Embryonic facial prominence (tissue), 1 donor: Measurements from ENCODE around the gene TLR8.
"Not testable (repeated sequence)": the region's sequence is repeated elsewhere in the genome, so short reads cannot be mapped to it uniquely, and the experiment has no call there.

Source experiments
- DNase-seq: peaks from one replicate; pipeline ENCODE4 v3.0.0-alpha.2; 2016; ENCODE audit errors: extremely low spot score

The TLR8 gene

DNA sequence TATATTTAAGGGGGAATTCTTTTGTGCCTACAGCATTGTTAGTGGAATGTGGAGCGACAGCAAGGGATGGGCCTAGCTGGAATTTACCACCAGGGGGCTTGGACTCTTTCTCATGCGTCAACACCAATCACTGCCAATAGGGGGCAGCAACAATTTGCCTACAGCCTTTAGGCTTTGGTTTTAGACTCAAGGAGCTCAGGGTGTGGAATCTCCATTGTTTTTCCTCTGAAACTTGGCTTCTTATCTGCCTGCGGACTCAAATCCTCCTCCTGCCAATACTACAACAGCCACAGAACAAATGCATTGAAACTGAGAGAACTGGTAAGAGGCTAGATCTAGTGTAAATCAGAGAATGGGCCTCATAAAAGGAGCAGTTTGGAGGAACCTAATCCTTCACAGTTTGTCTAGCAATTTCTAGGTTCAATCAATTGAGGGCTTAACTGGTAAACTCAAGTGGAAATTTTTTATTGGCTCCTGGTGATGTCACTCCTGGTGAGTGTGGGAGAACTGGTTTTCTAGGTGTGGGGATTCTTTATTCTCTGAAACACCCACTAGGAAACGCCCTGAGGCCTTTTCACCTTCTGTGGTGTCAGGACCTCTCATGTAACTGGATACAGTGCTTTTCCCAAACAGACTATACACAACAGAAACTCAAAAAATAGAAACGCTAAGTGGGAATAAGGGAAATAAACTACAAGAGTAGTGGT, 40.6 kb downstream of the TLR8 start:
- DNase-seq: no peak

DNA sequence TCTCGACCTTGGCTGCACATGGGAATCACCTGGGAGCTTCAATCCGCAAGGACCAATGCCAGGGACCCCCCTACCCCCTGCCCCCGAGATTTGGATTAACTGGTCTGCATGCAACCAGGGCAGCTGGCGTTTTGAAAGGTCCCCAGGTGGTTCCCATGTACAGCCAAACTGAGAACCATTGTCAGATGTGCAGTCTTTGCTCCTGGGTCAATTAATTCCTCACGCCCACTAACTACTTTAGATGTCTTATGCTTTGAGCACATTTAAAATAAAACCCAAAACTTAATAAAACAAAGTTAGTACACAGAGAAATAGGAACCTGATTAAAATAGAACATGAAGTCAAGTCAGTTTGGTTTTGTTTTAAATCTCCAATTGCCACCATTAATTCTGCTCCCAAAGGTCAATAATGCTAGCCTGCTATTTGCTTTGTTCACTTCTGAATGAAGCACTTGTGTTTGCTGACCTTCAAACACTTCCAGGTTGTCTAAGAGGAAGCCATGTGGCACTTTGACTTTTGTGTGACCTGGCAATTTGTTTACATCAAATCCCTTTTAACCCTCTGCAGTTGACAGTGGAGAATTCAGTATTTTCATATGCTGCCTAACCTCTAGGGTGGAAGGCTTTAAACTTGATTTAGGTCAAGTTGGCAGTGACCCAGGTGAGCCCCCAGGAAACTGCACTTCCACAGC, 41.3 kb downstream of the TLR8 start:
- DNase-seq: no peak

DNA sequence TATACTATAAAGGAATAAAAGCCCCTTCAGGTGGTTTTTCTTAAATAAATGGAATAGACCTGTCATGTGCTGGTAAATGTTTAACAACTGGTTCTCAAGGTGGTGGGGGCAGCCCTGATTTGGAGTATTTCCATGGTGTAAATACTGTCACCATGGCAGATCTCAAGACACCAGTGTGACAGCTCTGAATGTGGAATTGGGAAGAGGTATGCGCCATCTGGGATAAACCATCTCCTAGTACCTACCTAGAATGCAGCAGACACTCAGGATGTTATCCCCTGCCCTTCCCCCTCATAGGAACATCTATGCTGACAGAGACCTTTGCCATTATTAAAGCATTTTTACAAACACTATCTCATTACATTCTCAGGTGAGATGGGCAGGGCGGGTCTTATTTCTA, 42.1 kb downstream of the TLR8 start:
- DNase-seq: no peak

DNA sequence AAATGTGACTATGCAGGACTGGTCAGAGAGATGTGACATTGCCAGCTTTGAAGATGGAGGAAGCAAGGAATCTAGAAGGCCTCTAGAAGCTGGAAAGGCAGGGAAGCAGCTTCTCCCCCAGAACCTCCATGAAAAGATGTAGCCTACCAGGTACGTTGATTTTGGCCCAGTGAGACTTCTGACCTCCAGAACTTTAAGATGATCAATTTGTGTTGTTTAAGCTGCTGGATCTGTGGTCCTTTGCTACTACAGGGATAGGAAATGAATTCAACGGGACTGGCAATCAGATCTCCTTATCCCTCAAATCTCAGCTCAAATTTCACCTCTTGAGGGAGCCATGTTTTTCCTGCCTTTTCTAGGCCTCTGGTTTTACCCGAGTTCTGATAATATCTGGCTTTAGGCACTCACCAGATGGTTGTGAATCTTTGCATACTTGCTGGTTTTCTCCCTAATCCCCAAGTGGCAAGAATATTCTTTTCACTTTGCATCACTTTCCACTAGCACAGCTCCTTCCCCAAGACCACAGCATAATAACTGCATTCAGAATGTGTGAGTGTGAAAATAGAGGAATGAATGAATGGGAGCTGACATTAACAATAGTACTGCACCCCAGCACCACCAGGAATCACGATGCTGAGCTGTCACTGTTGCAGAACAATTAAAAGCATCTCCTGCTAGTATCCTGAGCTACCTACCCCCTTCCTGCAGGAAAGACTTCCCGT, 42.9 kb downstream of the TLR8 start:
- no peak for DNase-seq

DNA sequence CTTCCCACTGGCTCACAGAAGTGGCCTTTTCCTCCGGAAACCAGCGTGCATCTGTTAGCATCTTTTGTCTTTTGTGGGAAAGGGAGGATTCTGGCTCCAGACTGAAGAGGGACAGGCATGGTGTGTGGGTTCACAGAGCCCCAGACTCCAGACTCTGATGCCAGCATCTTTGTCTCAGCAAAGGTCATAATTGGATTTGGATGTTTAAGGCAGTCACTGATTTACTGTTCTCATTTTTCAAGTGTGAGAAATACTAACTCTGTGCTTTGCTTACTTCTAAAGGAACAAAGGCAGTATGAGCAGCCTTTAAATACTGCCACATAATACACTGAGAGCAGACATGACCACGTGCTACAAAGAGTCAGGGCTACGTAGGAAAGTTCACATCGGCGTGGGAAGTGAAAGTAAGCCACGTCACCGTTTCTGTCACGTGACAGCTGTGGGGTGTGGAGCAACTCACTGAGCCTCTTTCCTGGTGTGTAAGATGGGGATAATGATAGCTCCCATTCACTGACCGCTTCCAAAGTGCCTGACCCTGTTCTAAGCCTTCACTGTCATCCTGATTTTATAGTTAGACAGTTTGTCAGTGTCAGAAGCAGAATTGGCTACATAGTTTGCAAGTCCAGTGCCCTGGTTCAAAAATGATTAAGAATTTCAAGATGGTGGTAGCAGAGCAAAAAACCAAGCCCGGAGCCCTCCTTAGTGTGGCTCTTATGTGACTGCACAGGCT, 43.7 kb downstream of the TLR8 start:
- DNase-seq: no peak

DNA sequence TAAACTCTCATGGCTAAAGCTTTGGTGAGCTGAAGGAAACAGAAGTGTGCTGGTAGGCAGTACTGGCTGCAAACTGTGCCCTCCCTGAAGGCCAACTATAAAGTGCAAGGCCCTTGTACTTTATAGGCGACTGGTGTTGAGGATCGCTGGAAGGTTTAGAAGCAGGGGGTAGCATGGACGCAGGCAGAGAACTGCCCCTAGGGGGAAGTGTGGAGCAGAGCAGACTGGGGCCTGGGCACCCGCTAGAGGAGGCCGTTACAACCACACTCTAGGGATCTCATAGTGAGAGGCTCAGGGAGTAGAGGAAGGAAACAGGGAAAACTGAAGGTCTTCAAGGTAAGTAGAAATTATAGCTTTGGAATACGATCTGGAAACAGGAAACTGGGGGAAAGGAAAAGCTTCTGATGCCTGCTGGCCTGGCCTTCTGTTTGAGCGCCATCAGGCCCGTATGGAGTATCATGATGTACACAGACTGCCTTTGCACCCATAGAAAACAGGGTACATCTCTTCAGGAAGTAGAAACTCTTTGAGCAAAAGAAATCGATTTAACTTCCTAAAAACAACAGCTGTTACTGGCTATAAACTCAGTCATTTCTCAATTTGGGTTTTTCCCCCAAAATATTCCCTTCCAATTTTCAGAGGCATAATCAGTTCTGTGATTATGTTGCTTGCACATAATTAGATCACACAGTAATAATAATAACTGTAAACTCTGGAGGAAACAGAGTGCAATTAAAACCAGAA, 44.6 kb downstream of the TLR8 start:
- DNase-seq: no peak

DNA sequence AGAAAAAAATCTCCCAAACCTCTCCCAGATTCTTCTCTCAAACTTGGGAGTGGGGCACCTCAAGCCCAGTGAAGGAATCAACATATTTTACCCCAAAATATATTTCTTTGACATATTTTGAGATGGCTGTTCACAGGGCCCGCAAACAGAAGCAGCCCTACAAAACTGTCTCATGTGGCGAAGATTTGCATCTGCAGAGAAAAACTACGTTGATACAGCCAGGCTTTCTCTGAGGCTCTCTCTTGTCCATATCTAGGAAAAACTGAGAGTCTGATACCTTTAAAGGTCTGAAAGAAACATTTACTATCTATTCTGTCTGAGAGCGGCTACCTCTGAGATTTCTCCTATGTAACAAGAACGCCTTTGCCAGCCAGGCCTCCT, 45.2 kb downstream of the TLR8 start:
- no peak for DNase-seq

DNA sequence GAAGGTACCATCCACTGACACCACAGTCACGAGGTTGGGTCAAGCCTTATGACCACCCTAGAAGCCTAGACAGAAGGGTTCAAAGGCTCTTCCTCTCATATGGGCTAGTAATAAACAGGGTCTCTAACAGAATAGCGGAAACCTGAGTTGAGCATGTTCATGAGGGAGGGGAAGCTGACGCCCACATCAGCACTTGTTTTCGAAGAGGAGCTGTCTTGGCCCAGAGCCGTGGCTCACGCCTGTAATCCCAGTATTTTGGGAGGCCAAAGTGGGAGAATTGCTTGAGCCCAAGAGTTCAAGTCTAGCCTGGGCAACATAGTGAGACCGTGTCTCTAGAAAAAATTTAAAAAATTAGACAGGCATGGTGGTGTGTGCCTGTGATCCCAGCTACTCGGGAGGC, 47.0 kb downstream of the TLR8 start:
- no peak for DNase-seq

DNA sequence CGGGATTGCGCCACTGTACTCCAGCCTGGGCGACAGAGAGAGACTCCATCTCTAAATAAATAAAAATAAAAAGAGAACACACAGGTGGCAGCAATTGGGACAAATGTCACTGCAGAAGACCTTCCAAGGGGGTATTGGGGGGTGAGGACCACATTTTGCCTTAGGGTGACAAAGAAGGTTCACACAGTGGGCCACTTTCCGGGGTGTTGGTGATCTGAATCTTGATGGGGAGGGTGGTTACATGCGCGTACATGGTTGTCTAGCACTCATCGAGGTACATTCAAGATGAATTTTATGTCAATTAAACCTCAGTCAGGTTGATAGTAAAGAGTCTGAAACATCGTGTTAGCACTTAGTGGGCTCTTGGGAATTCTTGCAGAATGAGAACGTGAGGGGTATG, 48.0 kb downstream of the TLR8 start:
- DNase-seq: no peak

DNA sequence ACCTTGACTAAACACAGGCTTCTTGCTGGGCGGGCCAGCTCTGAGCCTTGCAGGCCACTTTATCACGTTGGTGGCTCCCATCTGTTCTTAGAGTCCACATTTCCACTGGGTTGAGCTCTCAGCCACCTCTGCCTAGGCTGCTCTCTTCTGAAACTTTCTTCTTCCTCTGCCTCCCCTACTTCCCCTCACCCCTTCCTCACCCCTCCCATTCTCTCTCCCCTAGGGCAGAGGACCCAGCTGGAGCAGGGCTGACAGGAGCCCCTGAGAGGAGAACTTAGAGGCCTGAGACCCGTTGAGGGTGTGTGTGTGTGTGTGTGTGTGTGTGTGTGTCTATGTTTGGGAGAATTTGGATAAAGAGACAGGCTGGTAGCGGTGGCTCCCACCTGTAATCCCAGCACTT, 48.6 kb downstream of the TLR8 start:
- no peak for DNase-seq

DNA sequence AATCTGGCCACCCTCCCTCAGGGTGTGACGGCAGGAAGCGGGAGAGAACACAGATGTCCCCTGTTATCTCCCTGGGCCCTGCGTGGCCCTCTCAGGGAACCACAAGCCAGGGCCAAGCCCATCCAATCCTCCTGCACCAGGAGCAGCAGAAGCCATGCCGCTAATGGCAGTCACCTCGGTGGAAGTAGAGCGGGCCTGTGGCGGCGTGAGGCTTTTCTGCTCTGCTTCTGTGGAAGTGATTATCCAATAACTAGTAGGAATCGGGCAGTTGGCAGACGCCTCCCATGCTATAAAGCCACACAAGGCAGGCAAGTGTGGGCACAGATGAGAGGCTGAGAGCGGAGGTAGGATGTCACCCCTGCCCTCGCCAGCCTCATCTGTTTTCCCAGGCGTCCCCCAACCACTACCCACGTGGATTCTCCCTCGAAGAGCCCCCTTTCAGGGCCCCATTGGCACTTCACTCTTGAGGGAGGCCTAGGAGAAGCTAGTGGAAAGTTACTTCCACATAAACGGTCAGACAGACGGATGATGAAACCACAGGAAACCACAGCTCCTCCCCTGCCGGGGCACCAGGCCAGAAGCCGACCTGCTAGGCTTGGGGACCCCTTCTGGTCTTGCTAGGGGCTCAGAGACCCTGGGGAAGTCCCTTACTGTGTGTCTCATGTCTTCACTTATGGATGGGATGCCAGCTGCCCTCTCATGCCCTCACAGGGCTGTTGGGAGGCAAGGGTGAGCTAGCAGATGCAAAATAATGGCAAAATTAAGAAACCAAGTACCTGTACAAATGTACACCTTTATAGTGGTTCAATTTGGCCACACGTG, 49.7 kb downstream of the TLR8 start:
- no peak for DNase-seq

DNA sequence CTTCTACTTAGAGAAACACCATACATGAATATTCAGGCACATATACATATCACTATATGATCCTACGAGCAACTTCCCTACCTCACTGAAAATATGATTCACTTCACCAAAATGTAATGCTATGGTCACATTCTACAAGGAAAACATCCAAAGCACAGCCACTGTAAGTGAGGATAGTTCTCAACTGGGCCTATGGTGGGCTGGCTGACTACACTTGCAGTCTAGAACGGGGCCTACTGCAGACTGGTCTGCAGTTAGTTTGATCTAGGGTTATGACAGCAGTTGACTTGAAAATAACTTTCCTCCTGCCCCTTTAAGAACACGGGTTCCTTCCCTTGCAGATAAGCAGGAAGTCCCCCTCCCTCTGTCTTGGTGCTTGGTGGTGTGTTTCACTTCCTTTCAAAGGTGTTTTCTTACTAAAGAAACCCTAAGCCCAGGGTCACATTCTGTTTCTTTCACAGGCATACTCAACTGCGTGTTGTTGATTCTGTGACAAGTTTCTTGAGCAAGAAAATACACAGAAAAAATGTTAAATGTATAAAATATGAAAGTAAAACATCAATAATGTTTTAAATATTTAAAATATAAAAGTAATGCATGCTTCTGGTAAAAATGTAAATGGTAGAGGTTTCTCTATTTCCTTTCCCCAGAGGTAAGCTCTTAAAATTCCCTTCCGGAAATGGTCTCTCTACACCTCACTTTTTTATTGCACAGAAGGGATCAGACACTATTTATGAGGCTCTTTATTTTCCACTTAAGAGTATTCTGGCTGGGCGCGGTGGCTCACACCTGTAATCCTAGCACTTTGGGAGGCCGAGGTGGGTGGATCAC, 50.5 kb downstream of the TLR8 start:
- DNase-seq: no peak

DNA sequence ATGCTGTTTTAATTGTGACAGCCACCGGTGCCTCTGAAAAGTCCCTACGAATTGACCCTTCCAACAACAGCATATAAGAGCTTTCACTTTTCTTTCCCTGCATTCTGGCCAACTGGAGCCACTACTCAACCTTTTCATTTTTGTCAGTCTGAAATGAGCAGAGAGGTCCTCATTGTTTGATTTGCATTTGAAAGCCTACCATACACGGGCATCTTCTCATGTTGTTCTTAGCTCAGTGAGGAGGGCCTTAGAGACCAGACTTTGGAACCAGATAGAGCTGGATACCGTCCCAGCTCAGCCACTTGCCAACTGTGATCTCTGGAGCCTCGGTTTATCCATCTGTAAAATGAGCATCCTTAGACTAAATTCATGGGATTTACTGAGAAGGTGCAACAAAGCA, 51.6 kb downstream of the TLR8 start:
- no peak for DNase-seq

DNA sequence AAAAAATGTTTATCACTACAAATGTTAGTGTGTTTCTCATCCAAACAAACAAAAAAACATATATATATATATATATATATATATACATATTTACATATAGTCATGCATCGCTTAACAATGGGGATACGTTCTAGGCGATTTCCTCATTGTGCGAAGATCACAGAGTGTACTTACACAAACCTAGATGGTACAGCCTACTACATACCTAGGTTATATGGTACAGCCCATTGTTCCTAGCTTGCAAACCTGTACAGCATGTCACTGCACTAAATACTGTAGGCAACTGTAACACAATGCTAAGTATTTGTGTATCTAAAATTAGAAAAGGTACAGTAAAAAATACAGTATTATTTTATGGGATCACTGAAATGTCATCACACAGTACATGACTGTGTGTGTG, 52.0 kb downstream of the TLR8 start:
- no peak for DNase-seq

DNA sequence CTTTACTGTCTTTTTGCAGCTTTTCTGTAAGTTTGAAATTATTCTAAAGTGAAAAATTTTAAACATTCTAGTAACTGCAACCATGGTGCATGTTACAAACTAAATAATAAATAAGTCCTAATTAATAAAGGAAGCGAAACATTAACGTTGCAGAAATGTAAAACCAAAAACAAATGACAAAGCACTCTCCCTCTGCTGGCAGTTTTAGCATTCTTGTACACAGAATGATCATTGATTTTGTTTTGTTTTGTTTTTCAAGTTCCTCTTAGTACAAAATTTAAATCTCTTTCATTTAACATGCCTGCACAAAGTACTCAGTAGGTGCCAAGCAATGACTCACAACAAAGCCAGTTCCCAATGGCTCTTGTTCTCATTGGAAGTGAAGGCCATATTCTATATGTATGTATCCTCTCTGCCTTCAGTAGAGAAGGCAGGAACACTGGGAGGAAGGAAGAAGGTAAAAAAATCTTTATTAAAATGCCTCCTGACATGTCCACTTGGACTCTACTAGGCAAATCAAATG, 54.8 kb downstream of the TLR8 start:
- DNase-seq: no peak

DNA sequence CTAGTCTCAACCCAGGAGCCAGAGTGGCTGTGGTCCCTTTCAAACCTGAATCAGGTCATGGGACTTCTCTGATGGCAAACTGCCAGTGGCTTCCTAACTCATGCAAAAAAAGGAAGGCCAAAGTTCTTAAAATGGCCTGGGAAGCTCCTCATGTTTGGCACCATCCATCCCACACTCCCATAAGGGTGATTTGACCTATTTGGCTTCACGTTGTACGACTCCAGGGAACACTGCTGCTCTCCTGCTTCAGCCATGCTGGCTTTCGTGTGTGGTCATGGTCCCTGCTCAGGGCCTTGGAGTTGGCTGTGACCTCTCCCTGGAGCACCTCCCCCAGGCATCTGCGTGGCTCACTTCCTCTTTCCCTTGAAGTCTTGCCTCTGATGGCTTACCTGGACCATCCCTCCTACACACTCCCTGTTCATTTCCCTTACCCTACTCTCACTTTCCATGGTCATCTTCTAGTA, 55.7 kb downstream of the TLR8 start:
- DNase-seq: no peak

DNA sequence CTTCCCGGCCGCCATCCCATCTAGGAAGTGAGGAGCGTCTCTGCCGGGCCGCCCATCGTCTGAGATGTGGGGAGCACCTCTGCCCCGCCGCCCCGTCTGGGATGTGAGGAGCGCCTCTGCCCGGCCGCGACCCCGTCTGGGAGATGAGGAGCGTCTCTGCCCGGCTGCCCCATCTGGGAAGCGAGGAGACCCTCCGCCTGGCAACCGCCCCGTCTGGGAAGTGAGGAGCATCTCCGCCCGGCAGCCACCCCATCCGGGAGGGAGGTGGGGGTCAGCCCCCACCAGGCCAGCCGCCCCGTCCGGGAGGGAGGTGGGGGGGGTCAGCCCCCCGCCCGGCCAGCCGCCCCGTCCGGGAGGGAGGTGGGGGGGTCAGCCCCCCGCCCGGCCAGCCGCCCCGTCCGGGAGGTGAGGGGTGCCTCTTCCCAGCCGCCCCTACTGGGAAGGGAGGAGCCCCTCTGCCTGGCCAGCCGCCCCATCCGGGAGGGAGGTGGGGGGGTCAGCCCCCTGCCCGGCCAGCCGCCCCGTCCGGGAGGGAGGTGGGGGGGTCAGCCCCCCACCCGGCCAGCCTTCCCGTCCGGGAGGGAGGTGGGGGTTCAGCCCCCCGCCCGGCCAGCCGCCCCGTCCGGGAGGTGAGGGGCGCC, 56.9 kb downstream of the TLR8 start:
- not testable (repeated sequence) for DNase-seq

DNA sequence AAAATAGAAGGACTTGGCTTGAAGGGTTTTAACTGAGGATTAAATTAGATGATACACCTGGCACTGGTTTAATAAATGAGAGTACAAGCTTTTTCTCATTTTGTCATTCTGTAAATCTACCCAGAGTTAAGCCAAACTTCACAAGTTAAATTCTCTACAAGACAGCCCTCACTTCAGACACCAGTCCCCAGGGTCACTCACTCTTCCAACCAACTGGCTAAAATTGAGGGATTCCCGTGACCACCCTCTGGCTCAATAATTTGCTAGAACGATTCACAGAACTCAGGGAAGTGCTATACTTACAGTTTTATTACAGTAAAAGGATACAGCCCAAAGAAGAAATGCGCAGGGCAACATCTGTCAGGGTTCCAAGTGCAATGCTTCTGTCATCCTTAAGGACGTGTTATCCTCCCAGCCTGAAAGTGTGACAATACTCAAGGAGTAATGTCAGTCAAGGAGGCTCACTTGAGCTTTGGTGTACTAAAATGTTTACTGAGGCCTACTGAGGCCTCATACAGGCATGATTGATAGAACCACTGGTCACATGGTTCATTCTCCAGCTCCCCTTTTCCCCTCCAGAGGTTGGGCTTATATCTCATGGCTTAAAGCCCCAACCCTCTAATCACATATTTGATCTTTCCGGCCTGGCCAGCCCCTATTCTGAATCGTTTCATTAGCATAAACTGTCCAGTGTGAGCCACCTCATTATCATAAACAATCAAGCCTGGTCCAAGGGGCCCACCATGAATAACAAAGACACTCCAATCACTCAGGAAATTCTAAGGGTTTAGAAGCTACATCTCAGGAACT, 58.9 kb downstream of the TLR8 start:
- no peak for DNase-seq
